IMR-90 (cell line): ENCODE results near the gene KCNK15. TPM values are rescaled to one million over a fixed set of nuclear protein-coding genes. Genes with fewer than 3 reads are reported as not detected.
A peak's percentile ranks its signal among the peaks of the same experiment; 100 is the strongest.

Source experiments
- ATAC-seq: fragments of 200-7000 bp; cut with Tn5 transposase; 2 replicates; pipeline ENCODE4 v1.9.1; 2020; ENCODE audit warnings: low read depth, mild to moderate bottlenecking, moderate library complexity
- BruUV-seq: library from RNA; stranded (reverse); fragments of 400-500 nt; replicated peaks from 2 replicates; lab custom pipeline; 2021; lab: Mats Ljungman, UMichigan
- CTCF ChIA-PET: fragments of 300-600 bp; formaldehyde crosslinking; extraction: SDS; loops from one replicate; lab custom pipeline; 2021; ENCODE audit warnings: antibody characterized with exemption; lab: Yijun Ruan, JAX
- POLR2A ChIA-PET: fragments of 300-600 bp; sonication (Branson Sonifier 250); formaldehyde crosslinking; loops from one replicate; lab custom pipeline; 2022; ENCODE audit warnings: antibody characterized with exemption; ENCODE audit not compliant: unreplicated experiment; lab: Charles Lee
- DNase-seq: peaks from one replicate; pipeline ENCODE4 v3.0.0; 2013
- H2AFZ ChIP-seq: replicated peaks from 2 replicates; pipeline ENCODE3; 2013; ENCODE audit warnings: low read length, mild to moderate bottlenecking; ENCODE audit not compliant: poor library complexity
- H2AK5ac ChIP-seq: 2 replicates; pipeline ENCODE4 v1.6.1; 2013; ENCODE audit warnings: low read depth, low read length, inconsistent platforms
- H2AK9ac ChIP-seq: replicated peaks from 2 replicates; pipeline ENCODE3; 2013; ENCODE audit warnings: mild to moderate bottlenecking, low read depth, low read length, moderate library complexity; ENCODE audit not compliant: poor library complexity
- H2BK120ac ChIP-seq: 2 replicates; pipeline ENCODE4 v1.6.1; 2013; ENCODE audit warnings: low read depth, low read length, inconsistent platforms
- H2BK15ac ChIP-seq: 3 replicates; pipeline ENCODE4 v1.6.1; 2013; ENCODE audit warnings: low read depth, low read length, inconsistent platforms
- H2BK20ac ChIP-seq: 2 replicates; pipeline ENCODE4 v1.6.1; 2013; ENCODE audit warnings: low read depth, mild to moderate bottlenecking, inconsistent platforms, low read length, moderate library complexity
- H2BK5ac ChIP-seq: 2 replicates; pipeline ENCODE4 v1.6.1; 2013; ENCODE audit warnings: mild to moderate bottlenecking, low read depth, low read length, inconsistent platforms; ENCODE audit not compliant: poor library complexity, severe bottlenecking
- H3K14ac ChIP-seq: replicated peaks from 2 replicates; pipeline ENCODE4 v1.6.1; 2013; ENCODE audit warnings: low read depth, low read length, inconsistent platforms
- H3K18ac ChIP-seq: 2 replicates; pipeline ENCODE4 v1.6.1; 2013; ENCODE audit warnings: low read depth, low read length, control low read depth
- H3K23ac ChIP-seq: 2 replicates; pipeline ENCODE4 v1.6.1; 2013; ENCODE audit warnings: low read depth, low read length, inconsistent platforms
- H3K27ac ChIP-seq: 2 replicates; pipeline ENCODE4 v1.5.1; 2013; ENCODE audit warnings: mild to moderate bottlenecking, control low read depth, low read length; ENCODE audit not compliant: insufficient read depth
- H3K27me3 ChIP-seq: 2 replicates; pipeline ENCODE4 v1.6.1; 2013; ENCODE audit warnings: low read length; ENCODE audit not compliant: control insufficient read depth, insufficient read depth
- H3K36me3 ChIP-seq: 2 replicates; pipeline ENCODE4 v1.6.1; 2013; ENCODE audit warnings: low read length, mixed read lengths; ENCODE audit not compliant: control insufficient read depth, insufficient read depth
- H3K4ac ChIP-seq: 2 replicates; pipeline ENCODE4 v1.6.1; 2013; ENCODE audit warnings: low read depth, low read length, inconsistent platforms
- H3K4me1 ChIP-seq: 2 replicates; pipeline ENCODE4 v1.6.1; 2013; ENCODE audit warnings: low read length, mixed read lengths; ENCODE audit not compliant: control insufficient read depth, insufficient read depth
- H3K4me2 ChIP-seq: 2 replicates; pipeline ENCODE4 v1.6.1; 2013; ENCODE audit warnings: low read depth, mild to moderate bottlenecking, control low read depth, low read length, moderate library complexity
- H3K4me3 ChIP-seq: 2 replicates; pipeline ENCODE4 v1.5.1; 2013; ENCODE audit warnings: low read depth, mild to moderate bottlenecking, control low read depth, low read length, moderate library complexity; ENCODE audit not compliant: insufficient read depth
- H3K56ac ChIP-seq: 2 replicates; pipeline ENCODE4 v1.6.1; 2013; ENCODE audit warnings: low read length, inconsistent platforms; ENCODE audit not compliant: insufficient read depth; ENCODE audit errors: extremely low read depth
- H3K79me1 ChIP-seq, 2 experiments: 2 replicates each; pipeline ENCODE4 v1.6.1; 2013; ENCODE audit warnings: low read length in 2 of 2, inconsistent platforms in 1 of 2, low read depth in 1 of 2
- H3K9ac ChIP-seq: 2 replicates; pipeline ENCODE4 v1.6.1; 2013; ENCODE audit warnings: low read depth, low read length, control low read depth
- H3K9me1 ChIP-seq: 2 replicates; pipeline ENCODE4 v1.6.1; 2013; ENCODE audit warnings: low read length, inconsistent platforms; ENCODE audit not compliant: insufficient read depth
- H3K9me3 ChIP-seq: 2 replicates; pipeline ENCODE4 v1.6.1; 2013; ENCODE audit warnings: low read length; ENCODE audit not compliant: control insufficient read depth, insufficient read depth
- H4K20me1 ChIP-seq: 2 replicates; pipeline ENCODE4 v1.6.1; 2013; ENCODE audit warnings: low read length, inconsistent platforms; ENCODE audit not compliant: insufficient read depth
- H4K5ac ChIP-seq: 2 replicates; pipeline ENCODE4 v1.6.1; 2013; ENCODE audit warnings: mild to moderate bottlenecking, low read depth, low read length, control low read depth
- H4K8ac ChIP-seq, 2 experiments: 2 replicates each; pipeline ENCODE4 v1.6.1; 2013; ENCODE audit warnings: low read depth in 2 of 2, low read length in 2 of 2, control low read depth in 1 of 2, inconsistent platforms in 1 of 2
- H4K91ac ChIP-seq: 2 replicates; pipeline ENCODE4 v1.6.1; 2013; ENCODE audit warnings: low read depth, low read length, inconsistent platforms; ENCODE audit not compliant: insufficient read depth
- BHLHE40 ChIP-seq: fragments of 150-350 bp; IDR thresholded peaks from 2 replicates; pipeline ENCODE4 v1.6.1; 2016; ENCODE audit warnings: mild to moderate bottlenecking, low read depth, low read length
- CEBPB ChIP-seq: IDR thresholded peaks from 2 replicates; pipeline ENCODE4 v1.6.1; 2012; ENCODE audit warnings: low read depth, low read length, improper control_type of control experiment
- CHD1 ChIP-seq: IDR thresholded peaks from 2 replicates; pipeline ENCODE4 v1.6.1; 2012; ENCODE audit warnings: low read depth, low read length, improper control_type of control experiment
- MAFK ChIP-seq: IDR thresholded peaks from 2 replicates; pipeline ENCODE4 v1.6.1; 2012; ENCODE audit warnings: low read depth, low read length, improper control_type of control experiment
- MXI1 ChIP-seq: IDR thresholded peaks from 2 replicates; pipeline ENCODE4 v1.6.1; 2012; ENCODE audit warnings: low read depth, mild to moderate bottlenecking, low read length, moderate library complexity, borderline replicate concordance
- NFE2L2 ChIP-seq: fragments of 150-350 bp; IDR thresholded peaks from 2 replicates; pipeline ENCODE4 v1.6.1; 2016; ENCODE audit warnings: low read depth, mild to moderate bottlenecking, low read length
- POLR2A ChIP-seq: IDR thresholded peaks from 2 replicates; pipeline ENCODE4 v1.6.1; 2012; ENCODE audit warnings: mild to moderate bottlenecking, low read depth, low read length
- RAD21 ChIP-seq: IDR thresholded peaks from 2 replicates; pipeline ENCODE4 v1.6.1; 2012; ENCODE audit warnings: low read length, improper control_type of control experiment
- RFX5 ChIP-seq: IDR thresholded peaks from 2 replicates; pipeline ENCODE4 v1.8.0; 2012; ENCODE audit warnings: low read depth, mild to moderate bottlenecking, low read length, moderate library complexity
- WGBS, 2 experiments: methylation state at CpG; one replicate each; pipeline versions ENCODE4 v1.1.5 to v1.1.7; 2013; ENCODE audit warnings: missing lambda C conversion rate in 2 of 2; ENCODE audit not compliant: insufficient read length in 1 of 2; ENCODE audit errors: extremely low coverage in 2 of 2; 5-methylcytosine and 5-hydroxymethylcytosine counted together
- dilution Hi-C: fragments of 300-500 bp; cut with HindIII; formaldehyde crosslinking; loops from one replicate; pipeline ENCODE4 v1.14.3; 2018; ENCODE audit warnings: low sequenced_read_pairs; ENCODE audit not compliant: unreplicated experiment
- in situ Hi-C: fragments of 300-500 bp; cut with MboI; formaldehyde crosslinking; loops from 3 replicates; pipeline ENCODE4 v1.14.3; 2019; ENCODE audit warnings: low sequenced_read_pairs, inconsistent platforms, mixed read lengths
- intact Hi-C: fragments of 100-400 bp; cut with micrococcal nuclease; formaldehyde crosslinking; loops from 2 replicates; pipeline ENCODE4 v1.10.0; 2022
- polyA plus RNA-seq, 3 experiments: library from polyadenylated mRNA; depleted of rRNA; stranded (reverse); fragments of >200 nt; gene quantifications; 2 replicates each; pipeline ENCODE4 v1.2.3, GENCODE V29; 2012; ENCODE audit warnings: low replicate concordance in 1 of 3
- total RNA-seq: library from RNA; depleted of rRNA; stranded (reverse); fragments of >200 nt; gene quantifications from 2 replicates; pipeline ENCODE4 v1.2.3, GENCODE V29; 2012
- TF ChIP-seq, protein P1 (sequence below): fragments of 150-350 bp; IDR thresholded peaks from 2 replicates; pipeline ENCODE4 v1.6.1; 2016; ENCODE audit warnings: low read depth, mild to moderate bottlenecking, low read length, moderate library complexity, borderline replicate concordance

The KCNK15 gene
- total and polyA plus RNA-seq, 2 of the 4 experiments (the other 2 are of a cell fraction), result not detected

DNA sequence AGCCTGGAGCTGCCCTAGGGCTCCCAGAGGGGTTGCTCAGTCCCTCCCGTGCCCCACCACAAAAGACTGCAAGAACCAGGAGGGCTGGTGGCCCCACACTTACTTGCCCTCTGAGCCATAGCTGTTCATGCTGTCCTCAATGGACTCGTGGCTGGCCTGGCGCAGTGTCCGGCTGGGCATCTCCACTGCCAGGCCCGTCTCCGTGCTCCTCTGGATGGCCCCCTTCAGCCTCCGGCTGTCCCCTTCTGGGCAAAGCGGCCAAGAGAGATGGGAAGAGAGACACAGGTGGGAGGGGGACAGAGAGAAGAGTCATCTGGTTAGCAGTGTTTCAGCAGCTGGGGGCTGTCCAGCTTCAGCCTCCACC lies 25.5 kb downstream of the KCNK15 start:
- Histone ChIP-seq H3K9me3 (no peaks in the 10 kb centered on the region), H3K79me1 (no peaks in the 10 kb centered on the region), H3K27me3 (peaks cover 30% of the 10 kb centered on the region), H3K4ac (no peak overlapping the region), H2AK5ac (no peak overlapping the region), H2AK9ac (no peak overlapping the region), H3K23ac (no peak overlapping the region), H2AFZ (peak overlapping the region; percentile 5), H4K8ac (no peak overlapping the region), H4K5ac (no peak overlapping the region), H3K27ac (no peak overlapping the region), H3K4me1 (no peaks in the 10 kb centered on the region), H3K56ac (no peak overlapping the region), H2BK15ac (no peak overlapping the region), H4K20me1 (no peaks in the 10 kb centered on the region), H3K4me3 (no peak overlapping the region), H3K9me1 (no peaks in the 10 kb centered on the region; the same call in 1 of the 2 replicates), H4K91ac (no peak overlapping the region), H2BK20ac (no peak overlapping the region), H3K9ac (no peak overlapping the region), H2BK5ac (no peak overlapping the region), H3K14ac (no peak overlapping the region), H3K4me2 (no peak overlapping the region), H3K36me3 (no peaks in the 10 kb centered on the region), H2BK120ac (no peak overlapping the region), H3K18ac (no peak overlapping the region)
- intact Hi-C loops (no loop called here), dilution Hi-C loops (no loop called here), in situ Hi-C loops (no loop called here)
- no TSS peak for BruUV-seq
- DNase-seq, result no peak
- ATAC-seq, result no peak
- ChIA-PET CTCF (no interaction called here), POLR2A (no interaction called here)
- WGBS, 2 experiments, result 88% methylated on average over 5 of the region's 8 CpGs; no CpG with 5 or more reads in 1 of the 2 experiments
- TF ChIP-seq, protein P1, sequence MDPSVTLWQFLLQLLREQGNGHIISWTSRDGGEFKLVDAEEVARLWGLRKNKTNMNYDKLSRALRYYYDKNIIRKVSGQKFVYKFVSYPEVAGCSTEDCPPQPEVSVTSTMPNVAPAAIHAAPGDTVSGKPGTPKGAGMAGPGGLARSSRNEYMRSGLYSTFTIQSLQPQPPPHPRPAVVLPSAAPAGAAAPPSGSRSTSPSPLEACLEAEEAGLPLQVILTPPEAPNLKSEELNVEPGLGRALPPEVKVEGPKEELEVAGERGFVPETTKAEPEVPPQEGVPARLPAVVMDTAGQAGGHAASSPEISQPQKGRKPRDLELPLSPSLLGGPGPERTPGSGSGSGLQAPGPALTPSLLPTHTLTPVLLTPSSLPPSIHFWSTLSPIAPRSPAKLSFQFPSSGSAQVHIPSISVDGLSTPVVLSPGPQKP, result no peak
- TF ChIP-seq NFE2L2 (no peak), RFX5 (no peak), CHD1 (no peak), BHLHE40 (no peak), MXI1 (no peak), MAFK (no peak), RAD21 (no peak), POLR2A (no peak), CEBPB (no peak)
